K562 (cell line): ENCODE data around the gene KYAT1. TPM values are rescaled to one million over a fixed set of nuclear protein-coding genes. Genes with fewer than 3 reads are reported as not detected.

Experiments used
- CCAR2 ChIP-seq: fragments of 200-400 bp; formaldehyde crosslinking; IDR thresholded peaks from 2 replicates; pipeline ENCODE4 v1.6.1; 2017; ENCODE audit warnings: mild to moderate bottlenecking, low read depth, low read length
- E2F8 ChIP-seq: fragments of 450-650 bp; IDR thresholded peaks from 2 replicates; pipeline ENCODE4 v1.7.1; 2018; ENCODE audit warnings: mild to moderate bottlenecking, low read depth; ENCODE audit not compliant: partially characterized antibody
- GABPA ChIP-seq: fragments of 200-800 bp; sonication (Bioruptor generic); conservative IDR thresholded peaks from 2 replicates; pipeline ENCODE4 v1.6.1; 2016; ENCODE audit warnings: low read depth, missing genetic modification characterization, missing compliant biosample characterization
- HNRNPL ChIP-seq: fragments of 200-400 bp; formaldehyde crosslinking; IDR thresholded peaks from 2 replicates; pipeline ENCODE4 v1.6.1; 2017; ENCODE audit warnings: low read depth, mild to moderate bottlenecking, low read length
- KLF10 ChIP-seq: fragments of 250-450 bp; sonication (Bioruptor Pico); IDR thresholded peaks from 2 replicates; pipeline ENCODE4 v1.6.1; 2021; ENCODE audit warnings: matching md5 sums
- MGA ChIP-seq: fragments of 450-650 bp; IDR thresholded peaks from 2 replicates; pipeline ENCODE4 v1.6.1; 2016; ENCODE audit warnings: mild to moderate bottlenecking, moderate library complexity
- POLR3A ChIP-seq: IDR thresholded peaks from 2 replicates; pipeline ENCODE4 v1.6.1; 2011; ENCODE audit warnings: borderline replicate concordance, mild to moderate bottlenecking, moderate library complexity; ENCODE audit not compliant: insufficient read length, insufficient read depth; ENCODE audit errors: extremely low read depth
- PURB ChIP-seq: sonication (generic); formaldehyde crosslinking; IDR thresholded peaks from 2 replicates; pipeline ENCODE4 v1.9.0; 2021; ENCODE audit warnings: low read depth, mild to moderate bottlenecking, missing genetic modification reagents
- TFAM ChIP-seq: fragments of 250-450 bp; sonication (Bioruptor Pico); conservative IDR thresholded peaks from 2 replicates; pipeline ENCODE4 v1.5.0; 2021; ENCODE audit warnings: mild to moderate bottlenecking, moderate library complexity
- TGIF2 ChIP-seq: sonication (generic); formaldehyde crosslinking; IDR thresholded peaks from 2 replicates; pipeline ENCODE4 v1.8.1; 2022; ENCODE audit warnings: mild to moderate bottlenecking, missing genetic modification reagents, moderate library complexity
- XRCC4 ChIP-seq: IDR thresholded peaks from one replicate; pipeline ENCODE4 v1.6.1; 2011; ENCODE audit not compliant: insufficient read depth, insufficient read length; ENCODE audit errors: extremely low read depth
- ZNF146 ChIP-seq: IDR thresholded peaks from one replicate; pipeline ENCODE4 v1.6.1; 2018; ENCODE audit warnings: missing compliant biosample characterization; ENCODE audit not compliant: unreplicated experiment
- ZNF507 ChIP-seq: conservative IDR thresholded peaks from 2 replicates; pipeline ENCODE4 v1.6.1; 2017; ENCODE audit warnings: missing genetic modification characterization, missing compliant biosample characterization
- ZNF75A ChIP-seq: fragments of 450-650 bp; formaldehyde crosslinking; IDR thresholded peaks from 2 replicates; pipeline ENCODE4 v1.4.0; 2020; ENCODE audit warnings: mild to moderate bottlenecking
- polyA plus RNA-seq, 8 experiments: library from polyadenylated mRNA; depleted of rRNA in 4 of 8; stranded (reverse) in 5 of 8; unstranded in 3 of 8; fragments of >200 nt; fragmentation: Nextera tagmentation in 2 of 8; fragmentation: Illumina TruSeq in 1 of 8; extraction: Ambion mirVana in 2 of 8; extraction: Trizol in 1 of 8; gene quantifications; 2 replicates each; pipeline versions ENCODE4 v1.2.1 to v1.2.3, GENCODE V29; 2011 to 2014; ENCODE audit warnings: inconsistent platforms in 1 of 8, missing spikeins in 1 of 8
- total RNA-seq, 7 experiments: library from RNA; depleted of rRNA in 6 of 7; stranded (reverse); fragments of >200 nt in 6 of 7; fragmentation: Illumina TruSeq in 2 of 7; extraction: Trizol in 2 of 7; gene quantifications; 2 replicates each; pipeline versions ENCODE4 v1.2.1 to v1.2.3, GENCODE V29; 2011 to 2021; ENCODE audit warnings: low replicate concordance in 1 of 7

The KYAT1 gene
- total and polyA plus RNA-seq, 9 of the 15 experiments (the other 6 are each of a cell fraction or from before 2014, with no cell fraction given): 6.4 to 16.8 (median 11.1) TPM

- TF ChIP-seq TGIF2 (CRISPR knock-in tag) (no peak), XRCC4 (no peak), ZNF75A (CRISPR knock-in tag) (no peak), KLF10 (CRISPR knock-in tag) (no peak), HNRNPL (no peak), E2F8 (no peak), PURB (CRISPR knock-in tag) (no peak), GABPA (tag) (no peak), ZNF146 (CRISPR knock-in tag) (no peak), ZNF507 (no peak), TFAM (CRISPR knock-in tag) (no peak), MGA (no peak), POLR3A (no peak), CCAR2 (no peak)
Measured at GRCh38 chr9:128845186-128845931, 36.4 kb downstream of the KYAT1 start (continued).
